ENCODE data around the gene NEK6. TPM values are rescaled to one million over a fixed set of nuclear protein-coding genes. Genes with fewer than 3 reads are reported as not detected.

The NEK6 gene
- total and polyA plus RNA-seq, 10 of the 15 experiments (the other 5 are each of a cell fraction or from before 2014, with no cell fraction given) = 31.3 to 161 (median 89.2) TPM

DNA sequence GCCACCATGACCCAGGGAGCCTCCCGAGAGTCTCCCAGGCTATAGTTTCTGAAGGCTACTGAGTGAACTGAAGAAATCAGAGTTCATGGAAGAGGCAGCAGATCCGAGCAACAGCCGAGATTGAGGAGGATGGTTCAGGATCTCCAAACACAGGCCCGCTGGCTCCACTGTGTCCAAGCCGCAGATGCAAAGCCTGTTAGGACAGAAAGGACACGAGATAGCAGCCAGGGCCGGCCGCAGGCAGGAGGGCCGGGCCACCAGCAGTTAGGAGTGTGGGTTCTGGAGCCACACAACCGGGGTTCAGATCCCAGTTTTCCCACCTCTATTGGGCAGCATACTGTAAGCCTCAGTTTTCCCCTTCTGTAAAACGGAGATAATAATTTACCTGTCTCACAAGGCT, 27.7 kb downstream of the NEK6 start:
- peaks cover 95% of the 10 kb centered on the region for H3K79me2 ChIP-seq (ENCODE audit: control insufficient read depth, insufficient read depth, low read length)

More for the DNA sequence above, 27.7 kb downstream of the NEK6 start:
- ChIA-PET SMC1A (ENCODE audit: uncharacterized antibody, unreplicated experiment) (interaction anchor here (1.0 to 1.9 kb wide), 6 partner anchors 20 to 86 kb away, joined by 3 to 18 read pairs (median 8); no protein-coding TSS in a partner anchor), CTCF (interaction anchor here (1.2 to 1.9 kb wide), 3 partner anchors 20 to 158 kb away, joined by 3 to 9 read pairs (median 4); no protein-coding TSS in a partner anchor), POLR2A (interaction anchor here (0.5 to 1.5 kb wide), 2 partner anchors 48 to 69 kb away, joined by 4 read pairs; no protein-coding TSS in a partner anchor), RAD21 (ENCODE audit: unreplicated experiment) (interaction anchor here (0.5 to 5.2 kb wide), 11 partner anchors 8 to 903 kb away, joined by 3 to 40 read pairs (median 4); no protein-coding TSS in a partner anchor)
- Histone ChIP-seq H3K27me3 (replicated peaks in 1 of 2; ENCODE audit: control insufficient read depth in 2 of 2, insufficient read depth in 2 of 2, low read length in 1 of 2) (no peaks in the 10 kb centered on the region), H2AFZ (ENCODE audit: control insufficient read depth, low read depth, low read length) (no peak overlapping the region), H3K4me1 (ENCODE audit: control insufficient read depth, insufficient read depth, low read length) (peaks cover 68% of the 10 kb centered on the region), H3K9ac (ENCODE audit: control insufficient read depth, insufficient read depth, low read length) (peak overlapping the region; percentile 24), H3K9me3 (replicated peaks; ENCODE audit: control insufficient read depth, insufficient read depth, low read length) (no peaks in the 10 kb centered on the region), H4K20me1 (ENCODE audit: control insufficient read depth, insufficient read depth) (peaks cover 4% of the 10 kb centered on the region), H3K27ac (ENCODE audit: control insufficient read depth, insufficient read depth) (peak overlapping the region; percentile 97), H3K36me3 (ENCODE audit: control insufficient read depth in 2 of 2, insufficient read depth in 2 of 2, low read length in 1 of 2) (peaks cover 25 to 29% of the 10 kb centered on the region in 2 experiments), H3K4me3 (peak overlapping the region; percentile 54), H3K4me2 (ENCODE audit: control insufficient read depth, insufficient read depth) (peak overlapping the region; percentile 81)
- TF ChIP-seq ZNF24 (IDR thresholded peaks at IDR 0.05) = no peak
- no peak for TF ChIP-seq ZNF592 (IDR thresholded peaks at IDR 0.05)
- TF ChIP-seq, protein P1, sequence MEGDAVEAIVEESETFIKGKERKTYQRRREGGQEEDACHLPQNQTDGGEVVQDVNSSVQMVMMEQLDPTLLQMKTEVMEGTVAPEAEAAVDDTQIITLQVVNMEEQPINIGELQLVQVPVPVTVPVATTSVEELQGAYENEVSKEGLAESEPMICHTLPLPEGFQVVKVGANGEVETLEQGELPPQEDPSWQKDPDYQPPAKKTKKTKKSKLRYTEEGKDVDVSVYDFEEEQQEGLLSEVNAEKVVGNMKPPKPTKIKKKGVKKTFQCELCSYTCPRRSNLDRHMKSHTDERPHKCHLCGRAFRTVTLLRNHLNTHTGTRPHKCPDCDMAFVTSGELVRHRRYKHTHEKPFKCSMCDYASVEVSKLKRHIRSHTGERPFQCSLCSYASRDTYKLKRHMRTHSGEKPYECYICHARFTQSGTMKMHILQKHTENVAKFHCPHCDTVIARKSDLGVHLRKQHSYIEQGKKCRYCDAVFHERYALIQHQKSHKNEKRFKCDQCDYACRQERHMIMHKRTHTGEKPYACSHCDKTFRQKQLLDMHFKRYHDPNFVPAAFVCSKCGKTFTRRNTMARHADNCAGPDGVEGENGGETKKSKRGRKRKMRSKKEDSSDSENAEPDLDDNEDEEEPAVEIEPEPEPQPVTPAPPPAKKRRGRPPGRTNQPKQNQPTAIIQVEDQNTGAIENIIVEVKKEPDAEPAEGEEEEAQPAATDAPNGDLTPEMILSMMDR (IDR thresholded peaks at IDR 0.05 in 2 of 3, conservative IDR thresholded peaks at IDR 0.05 in 1 of 3; ENCODE audit: control insufficient read depth in 2 of 3, extremely low read depth in 1 of 3, insufficient read depth in 1 of 3, low read depth in 3 of 3, low read length in 3 of 3) = no peak
- TF ChIP-seq ZBTB4 (CRISPR knock-in tag; IDR thresholded peaks at IDR 0.05) = no peak
- no peak for TF ChIP-seq TAF1 (IDR thresholded peaks at IDR 0.05; ENCODE audit: borderline replicate concordance, low read depth, low read length)
- no peak for TF ChIP-seq CBX3 (IDR thresholded peaks at IDR 0.05; ENCODE audit: borderline replicate concordance, low read depth)
- TF ChIP-seq ATF7 (IDR thresholded peaks at IDR 0.05; ENCODE audit: low read depth) = no peak
- TF ChIP-seq, protein P2, sequence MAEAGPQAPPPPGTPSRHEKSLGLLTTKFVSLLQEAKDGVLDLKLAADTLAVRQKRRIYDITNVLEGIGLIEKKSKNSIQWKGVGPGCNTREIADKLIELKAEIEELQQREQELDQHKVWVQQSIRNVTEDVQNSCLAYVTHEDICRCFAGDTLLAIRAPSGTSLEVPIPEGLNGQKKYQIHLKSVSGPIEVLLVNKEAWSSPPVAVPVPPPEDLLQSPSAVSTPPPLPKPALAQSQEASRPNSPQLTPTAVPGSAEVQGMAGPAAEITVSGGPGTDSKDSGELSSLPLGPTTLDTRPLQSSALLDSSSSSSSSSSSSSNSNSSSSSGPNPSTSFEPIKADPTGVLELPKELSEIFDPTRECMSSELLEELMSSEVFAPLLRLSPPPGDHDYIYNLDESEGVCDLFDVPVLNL (IDR thresholded peaks at IDR 0.05; ENCODE audit: low read depth, low read length) = no peak
- FAIRE-seq (no peak), DNase-seq (ENCODE audit: low read depth, low spot score) (no peak), ATAC-seq (no peak)
- WGBS (ENCODE audit: insufficient coverage, insufficient replicate concordance, low lambda C conversion rate, missing lambda C conversion rate) = 11% methylated on average over 11 of the region's 11 CpGs
- intact Hi-C loops (cut with micrococcal nuclease; ENCODE audit: unreplicated experiment) = no loop called here
- no TSS peak for BruUV-seq (replicated peaks)
- in situ Hi-C loops (cut with MboI) = loop anchor here (25.0 kb wide), 1 partner anchor 148 kb away; no protein-coding TSS in a partner anchor

All from GM12878 (cell line).